ENCODE data around the gene GDF3.
"Not testable (repeated sequence)": the region's sequence is repeated elsewhere in the genome, so short reads cannot be mapped to it uniquely, and the experiment has no call there.

GDF3 gene

GRCh38 chr12:7695566-7696197 lies at the start of gene GDF3:
Gene GDF3, minus strand, starts transcription at chr12:7695775. Its CDS starts 47 bp downstream, at chr12:7695728.
- DNase-seq (ENCODE audit: insufficient read length, low spot score), result no peak
- FAIRE-seq, result no peak

- FAIRE-seq (no peak), DNase-seq (ENCODE audit: insufficient read length, low spot score) (no peak)
These were observed 37.4 kb upstream of the GDF3 start for GRCh38 chr12:7732993-7733392.

GRCh38 chr12:7731486-7731885 lies 35.9 kb upstream of the GDF3 start:
- peak; percentile 20 for FAIRE-seq
- DNase-seq (ENCODE audit: insufficient read length, low spot score), result no peak

GRCh38 chr12:7730984-7731383 lies 35.4 kb upstream of the GDF3 start:
- DNase-seq (ENCODE audit: insufficient read length, low spot score); FAIRE-seq: not testable (repeated sequence)

- no peak for DNase-seq (ENCODE audit: insufficient read length, low spot score)
- FAIRE-seq, result peak; percentile 69
These were observed 34.2 kb upstream of the GDF3 start for GRCh38 chr12:7729746-7730145.

- DNase-seq (ENCODE audit: insufficient read length, low spot score), result no peak
- peak; percentile 9 for FAIRE-seq
These were observed 28.4 kb upstream of the GDF3 start for GRCh38 chr12:7723926-7724325.

- FAIRE-seq (no peak), DNase-seq (ENCODE audit: insufficient read length, low spot score) (no peak)
These were observed 24.6 kb upstream of the GDF3 start for GRCh38 chr12:7719946-7720730.

GRCh38 chr12:7716381-7716780 lies 20.8 kb upstream of the GDF3 start:
- peak; percentile 46 for DNase-seq (ENCODE audit: insufficient read length, low spot score)
- FAIRE-seq, result peak; percentile 94

GRCh38 chr12:7712841-7713442 lies 17.4 kb upstream of the GDF3 start:
- FAIRE-seq (no peak), DNase-seq (ENCODE audit: insufficient read length, low spot score) (no peak)

GRCh38 chr12:7711133-7711532 lies 15.6 kb upstream of the GDF3 start, which contains the start of gene DPPA3:
Gene DPPA3, plus strand, starts transcription at chr12:7711433. Its CDS starts 138 bp downstream, at chr12:7711571.
- DNase-seq (ENCODE audit: insufficient read length, low spot score) (no peak), FAIRE-seq (no peak)

GRCh38 chr12:7709969-7710675 lies 14.5 kb upstream of the GDF3 start:
- DNase-seq (ENCODE audit: insufficient read length, low spot score), result no peak
- FAIRE-seq, result no peak

GRCh38 chr12:7705846-7706245 lies 10.3 kb upstream of the GDF3 start:
- FAIRE-seq (no peak), DNase-seq (ENCODE audit: insufficient read length, low spot score) (no peak)

- FAIRE-seq (no peak), DNase-seq (ENCODE audit: insufficient read length, low spot score) (no peak)
These were observed 376 bp downstream of the GDF3 start for GRCh38 chr12:7695237-7695560.

GRCh38 chr12:7694556-7695236 lies 879 bp downstream of the GDF3 start:
- DNase-seq (ENCODE audit: insufficient read length, low spot score) (no peak), FAIRE-seq (no peak)

- DNase-seq (ENCODE audit: insufficient read length, low spot score) (no peak), FAIRE-seq (no peak)
These were observed 1.8 kb downstream of the GDF3 start for GRCh38 chr12:7693793-7694192.

GRCh38 chr12:7681535-7681934 lies 14.0 kb downstream of the GDF3 start:
- DNase-seq (ENCODE audit: insufficient read length, low spot score) (no peak), FAIRE-seq (peak; percentile 69)

- DNase-seq (ENCODE audit: insufficient read length, low spot score) (no peak), FAIRE-seq (no peak)
These were observed 16.1 kb downstream of the GDF3 start for GRCh38 chr12:7679251-7680045.

- DNase-seq (ENCODE audit: insufficient read length, low spot score) (no peak), FAIRE-seq (no peak)
These were observed 16.8 kb downstream of the GDF3 start for GRCh38 chr12:7678744-7679143.

GRCh38 chr12:7677432-7677888 lies 18.1 kb downstream of the GDF3 start:
- peak; percentile 58 for FAIRE-seq

GRCh38 chr12:7675455-7675854 lies 20.1 kb downstream of the GDF3 start:
- not testable (repeated sequence) for FAIRE-seq; DNase-seq (ENCODE audit: insufficient read length, low spot score)

More at GRCh38 chr12:7677432-7677888, 18.1 kb downstream of the GDF3 start:
- peak; percentile 79 for DNase-seq (ENCODE audit: insufficient read length, low spot score)

All from HTR-8/SVneo (cell line).